Calu3 (cell line): Measurements from ENCODE around the gene CDC37. TPM values are rescaled to one million over a fixed set of nuclear protein-coding genes. Genes with fewer than 3 reads are reported as not detected.
"Not testable (repeated sequence)": the region's sequence is repeated elsewhere in the genome, so short reads cannot be mapped to it uniquely, and the experiment has no call there.

Source experiments
- BruUV-seq: library from RNA; stranded (reverse); fragments of 400-500 nt; replicated peaks from 2 replicates; lab custom pipeline; 2021; lab: Mats Ljungman, UMichigan
- CTCF ChIA-PET: fragments of 300-600 bp; sonication (Branson Sonifier 250); formaldehyde crosslinking; loops from one replicate; lab custom pipeline; 2022; ENCODE audit warnings: antibody characterized with exemption; lab: Charles Lee
- DNase-seq: peaks from one replicate; pipeline ENCODE4 v3.0.0; 2022
- H3K27ac Mint-ChIP-seq: one replicate; pipeline ENCODE4 v1.8.0; 2022; ENCODE audit warnings: mixed read lengths; ENCODE audit not compliant: unreplicated experiment
- H3K27me3 Mint-ChIP-seq: one replicate; pipeline ENCODE4 v1.8.0; 2022; ENCODE audit warnings: mixed read lengths; ENCODE audit not compliant: unreplicated experiment
- H3K36me3 Mint-ChIP-seq: one replicate; pipeline ENCODE4 v1.8.0; 2022; ENCODE audit warnings: mild to moderate bottlenecking, moderate library complexity, mixed read lengths; ENCODE audit not compliant: insufficient read depth, unreplicated experiment
- H3K4me1 Mint-ChIP-seq: one replicate; pipeline ENCODE4 v1.8.0; 2022; ENCODE audit warnings: mild to moderate bottlenecking, low read depth, mixed read lengths; ENCODE audit not compliant: unreplicated experiment
- H3K4me3 Mint-ChIP-seq: one replicate; pipeline ENCODE4 v1.8.0; 2022; ENCODE audit warnings: mild to moderate bottlenecking, low read depth, moderate library complexity, mixed read lengths; ENCODE audit not compliant: unreplicated experiment
- H3K9me3 Mint-ChIP-seq: one replicate; pipeline ENCODE4 v1.8.0; 2022; ENCODE audit warnings: low read depth, mixed read lengths; ENCODE audit not compliant: unreplicated experiment
- CTCF ChIP-seq: fragments of 200-600 bp; IDR thresholded peaks from one replicate; pipeline ENCODE4 v1.8.0; 2022; ENCODE audit warnings: antibody characterized with exemption; ENCODE audit not compliant: unreplicated experiment
- intact Hi-C: fragments of 100-400 bp; cut with micrococcal nuclease; formaldehyde crosslinking; loops from one replicate; pipeline ENCODE4 v1.10.0; 2022; ENCODE audit not compliant: unreplicated experiment
- total RNA-seq: library from RNA; stranded (reverse); gene quantifications from 2 replicates; pipeline ENCODE4 v1.2.3, GENCODE V29; 2022

The CDC37 gene
- total RNA-seq, 1 experiment from 2014 or later, result 181 TPM

- Mint-ChIP-seq H3K9me3 (no peaks in the 10 kb centered on the region), H3K36me3 (peaks cover 24% of the 10 kb centered on the region), H3K27ac (no peak overlapping the region), H3K4me1 (no peaks in the 10 kb centered on the region), H3K4me3 (no peak overlapping the region), H3K27me3 (no peaks in the 10 kb centered on the region)
- peak; percentile 74 for DNase-seq
- TF ChIP-seq CTCF, result peak; percentile 74
- CTCF ChIA-PET, result interaction anchor here (1.0 to 1.8 kb wide), 4 partner anchors 120 to 132 kb away, joined by 3 to 12 read pairs (median 8); partner anchors contain the start of gene ICAM1
- intact Hi-C loops, result no loop called here
- BruUV-seq, result no TSS peak
Observed at GRCh38 chr19:10390652-10391286, 12.6 kb downstream of the CDC37 start.

GRCh38 chr19:10389863-10390262, 13.5 kb downstream of the CDC37 start:
- no peak for TF ChIP-seq CTCF
- Mint-ChIP-seq H3K9me3 (no peaks in the 10 kb centered on the region), H3K36me3 (peaks cover 23% of the 10 kb centered on the region), H3K27ac (no peak overlapping the region), H3K4me3 (no peak overlapping the region), H3K4me1 (no peaks in the 10 kb centered on the region), H3K27me3 (no peaks in the 10 kb centered on the region)
- no TSS peak for BruUV-seq
- no peak for DNase-seq
- CTCF ChIA-PET, result interaction anchor here (1.2 to 2.6 kb wide), 3 partner anchors 119 to 131 kb away, joined by 4 to 52 read pairs (median 12); partner anchors contain the start of gene ICAM1
- intact Hi-C loops, result loop anchor here (2.0 to 10.0 kb wide), 2 partner anchors 129 to 455 kb away; partner anchors contain the start of gene OLFM2

- Mint-ChIP-seq H3K9me3 (no peaks in the 10 kb centered on the region), H3K4me3 (no peak overlapping the region), H3K4me1 (no peaks in the 10 kb centered on the region), H3K36me3 (peaks cover 19% of the 10 kb centered on the region), H3K27me3 (no peaks in the 10 kb centered on the region), H3K27ac (peak overlapping the region; percentile 66)
- DNase-seq, result peak; percentile 86
- intact Hi-C loops, result loop anchor here (1.0 to 10.0 kb wide), 3 partner anchors 120 to 454 kb away; partner anchors contain the start of gene OLFM2
- TF ChIP-seq CTCF, result peak; percentile 82
- TSS peak; percentile 42 for BruUV-seq
- CTCF ChIA-PET, result interaction anchor here (0.6 to 2.6 kb wide), 13 partner anchors 9 to 458 kb away, joined by 3 to 52 read pairs (median 3); partner anchors contain the start of genes ICAM1, ICAM5, MRPL4 and RAVER1
Observed at GRCh38 chr19:10388957-10389356, 14.4 kb downstream of the CDC37 start.

GRCh38 chr19:10384580-10384979, 18.8 kb downstream of the CDC37 start:
- Mint-ChIP-seq H3K9me3 (no peaks in the 10 kb centered on the region), H3K36me3 (peaks cover 21% of the 10 kb centered on the region), H3K4me3 (no peak overlapping the region), H3K4me1 (peaks cover 12% of the 10 kb centered on the region), H3K27ac (no peak overlapping the region), H3K27me3 (no peaks in the 10 kb centered on the region)
- CTCF ChIA-PET, result no interaction called here
- DNase-seq, result no peak
- intact Hi-C loops, result loop anchor here (10.0 kb wide), 1 partner anchor 450 kb away; the partner anchor contains the start of gene OLFM2
- TF ChIP-seq CTCF, result no peak
- BruUV-seq, result no TSS peak

GRCh38 chr19:10383223-10383499, 20.2 kb downstream of the CDC37 start:
- H3K27me3 Mint-ChIP-seq, H3K4me3 Mint-ChIP-seq, H3K9me3 Mint-ChIP-seq, DNase-seq, H3K27ac Mint-ChIP-seq, BruUV-seq: not testable (repeated sequence)
- CTCF ChIA-PET, result interaction anchor here (0.7 kb wide), 3 partner anchors 18 to 261 kb away, joined by 3 to 5 read pairs (median 4); no protein-coding TSS in a partner anchor
- peaks cover 23% of the 10 kb centered on the region for H3K36me3 Mint-ChIP-seq
- intact Hi-C loops, result loop anchor here (10.0 kb wide), 1 partner anchor 448 kb away; the partner anchor contains the start of gene OLFM2
- H3K4me1 Mint-ChIP-seq, result peaks cover 12% of the 10 kb centered on the region
